Thyroid gland (tissue), 4 donors: ENCODE results near the gene FBP2. TPM values are rescaled to one million over a fixed set of nuclear protein-coding genes. Genes with fewer than 3 reads are reported as not detected.

ENCODE experiments used
- DNase-seq, 2 donors: peaks; one replicate each; pipeline ENCODE4 v3.0.0-alpha.2; 2019
- H3K27ac ChIP-seq, 3 donors: fragments of 200-600 bp; sonication (generic); 1 replicate in 2 of 3; 2 replicates in 1 of 3; pipeline ENCODE4 v1.5.1; 2016 to 2019; ENCODE audit warnings: mild to moderate bottlenecking in 1 of 3, moderate library complexity in 1 of 3
- H3K27me3 ChIP-seq: fragments of 200-600 bp; sonication (generic); one replicate; pipeline ENCODE4 v1.5.1; 2019
- H3K36me3 ChIP-seq, 2 donors: fragments of 200-600 bp; sonication (generic); one replicate each; pipeline ENCODE4 v1.5.1; 2016 to 2019
- H3K4me1 ChIP-seq, 2 donors: fragments of 200-600 bp; sonication (generic); one replicate each; pipeline ENCODE4 v1.5.1; 2017 to 2019
- H3K4me3 ChIP-seq, 3 donors: fragments of 200-600 bp; sonication (generic); replicated peaks in 1 of 3; 1 replicate in 2 of 3; 2 replicates in 1 of 3; pipeline ENCODE4 v1.5.1; 2016; ENCODE audit warnings: mild to moderate bottlenecking in 1 of 3
- H3K9me3 ChIP-seq: fragments of 200-600 bp; sonication (generic); one replicate; pipeline ENCODE4 v1.5.1; 2017
- CTCF ChIP-seq, 6 experiments: fragments of 200-600 bp in 3 of 6; fragments of 450-650 bp in 3 of 6; sonication (generic) in 3 of 6; IDR thresholded peaks; one replicate each; pipeline ENCODE4 v1.5.1; 2016 to 2019; ENCODE audit warnings: antibody characterized with exemption in 6 of 6, mild to moderate bottlenecking in 2 of 6, inconsistent platforms in 1 of 6, moderate library complexity in 1 of 6
- POLR2A ChIP-seq, 2 donors: fragments of 450-650 bp; IDR thresholded peaks; one replicate each; pipeline ENCODE4 v1.6.1; 2017; ENCODE audit warnings: antibody characterized with exemption in 2 of 2, mild to moderate bottlenecking in 2 of 2, moderate library complexity in 1 of 2
- WGBS, 2 donors: methylation state at CpG; one replicate each; pipeline ENCODE4 v1.1.5; 2017; 5-methylcytosine and 5-hydroxymethylcytosine counted together
- intact Hi-C: fragments of 100-400 bp; cut with DNase I; formaldehyde crosslinking; loops from one replicate; pipeline ENCODE4 v1.15.1; 2023
- total RNA-seq, 4 donors: library from RNA; depleted of rRNA; stranded (reverse); fragments of >200 nt; gene quantifications; one replicate each; pipeline ENCODE4 v1.2.3, GENCODE V29; 2016

The FBP2 gene
- total RNA-seq, 4 donors from 2014 or later = not detected

- 52 to 59% methylated on average over 5 of the region's 5 CpGs for WGBS, 2 donors
- peak; percentile 33 to 44 for DNase-seq
- H3K4me1 ChIP-seq = peaks cover 22 to 43% of the 10 kb centered on the region in 2 donors
- TF ChIP-seq CTCF (IDR thresholded peaks at IDR 0.05) (no peak), POLR2A (IDR thresholded peaks at IDR 0.05) (no peak)
- intact Hi-C loops = no loop called here
- H3K27ac ChIP-seq = peak overlapping the region; percentile 9 to 59 (median 39)
- H3K9me3 ChIP-seq = no peaks in the 10 kb centered on the region
- H3K27me3 ChIP-seq = no peaks in the 10 kb centered on the region
- H3K36me3 ChIP-seq = no peaks in the 10 kb centered on the region
- no peak overlapping the region for H3K4me3 ChIP-seq
Observed at GRCh38 chr9:94630833-94631232, 37.2 kb upstream of the FBP2 start.

DNA sequence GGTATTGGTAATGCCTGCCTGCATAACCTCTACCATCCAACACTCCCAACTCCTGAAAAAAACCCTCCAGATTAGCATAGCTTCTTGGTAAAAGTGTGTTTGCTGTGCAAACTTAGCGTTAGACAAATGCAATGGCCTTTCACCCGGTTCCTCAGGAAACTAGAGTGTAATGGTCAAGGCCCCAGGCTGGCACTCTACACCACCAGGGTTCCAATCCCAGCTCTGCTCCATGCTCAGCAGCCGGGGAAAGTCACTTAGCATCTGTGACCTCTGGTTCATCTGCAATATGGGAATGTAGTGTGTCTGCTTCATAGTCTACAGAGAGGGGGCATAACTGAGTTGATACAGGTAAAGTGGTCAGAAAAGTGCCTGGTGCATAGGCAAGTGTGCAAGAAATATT, 36.7 kb upstream of the FBP2 start:
- peak overlapping the region in 2 of 3 donors; percentile 12 to 59 for H3K27ac ChIP-seq
- WGBS, 2 donors = 71 to 80% methylated on average over 2 to 3 of the region's 3 CpGs

DNA sequence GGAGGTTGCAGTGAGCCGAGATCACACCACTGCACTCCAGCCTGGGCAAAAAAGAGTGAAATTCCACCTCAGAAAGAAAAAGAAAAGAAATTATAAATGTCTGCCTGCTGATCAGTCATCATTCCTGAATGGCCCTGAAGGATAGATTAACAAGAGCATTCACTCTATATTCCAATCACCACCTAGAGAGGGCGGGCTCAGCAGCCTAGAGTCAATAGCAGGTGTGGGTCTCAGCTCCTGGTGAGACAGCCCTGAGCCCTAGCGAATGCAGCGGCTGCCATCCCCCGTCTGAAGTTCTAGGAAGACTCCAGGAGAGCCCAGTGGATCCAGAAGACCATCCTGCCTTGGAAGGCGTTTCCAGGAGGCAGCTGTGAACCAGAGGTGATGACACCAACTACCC, 33.7 kb upstream of the FBP2 start:
- H3K4me3 ChIP-seq = no peak overlapping the region
- H3K9me3 ChIP-seq = no peaks in the 10 kb centered on the region
- no peak for DNase-seq
- no peaks in the 10 kb centered on the region for H3K27me3 ChIP-seq
- intact Hi-C loops = no loop called here
- TF ChIP-seq POLR2A (IDR thresholded peaks at IDR 0.05) (no peak), CTCF (IDR thresholded peaks at IDR 0.05) (no peak)
- WGBS, 2 donors = 87 to 92% methylated on average over 4 to 6 of the region's 6 CpGs
- no peaks in the 10 kb centered on the region for H3K36me3 ChIP-seq
- peaks cover 16 to 20% of the 10 kb centered on the region in 2 donors for H3K4me1 ChIP-seq
- H3K27ac ChIP-seq = no peak overlapping the region

More for the DNA sequence above, 36.7 kb upstream of the FBP2 start:
- TF ChIP-seq POLR2A (IDR thresholded peaks at IDR 0.05) (no peak), CTCF (IDR thresholded peaks at IDR 0.05) (no peak)
- Histone ChIP-seq H3K9me3 (no peaks in the 10 kb centered on the region), H3K4me1 (peaks cover 22 to 40% of the 10 kb centered on the region in 2 donors), H3K4me3 (no peak overlapping the region), H3K27me3 (no peaks in the 10 kb centered on the region), H3K36me3 (no peaks in the 10 kb centered on the region)
- no peak for DNase-seq
- intact Hi-C loops = no loop called here

DNA sequence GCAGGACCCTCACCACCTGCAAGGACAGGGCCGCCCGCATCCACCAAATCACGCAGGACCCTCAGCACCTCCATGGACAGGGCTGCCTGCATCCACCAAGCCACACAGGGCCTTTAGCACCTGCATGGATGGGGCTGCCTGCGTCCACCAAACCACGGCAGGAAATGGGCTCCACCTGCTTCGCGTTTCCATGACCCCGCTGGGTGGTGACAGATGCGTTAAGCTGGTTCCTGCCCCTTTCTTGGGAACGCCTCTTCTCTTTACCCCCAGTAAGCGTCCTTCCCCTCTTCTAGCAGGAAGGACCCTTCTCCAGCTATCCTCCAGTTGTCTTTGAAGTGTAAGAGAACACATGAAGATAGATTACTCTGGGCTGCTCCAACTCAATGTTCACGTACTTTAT, 32.2 kb upstream of the FBP2 start:
- H3K4me1 ChIP-seq = peaks cover 4 to 7% of the 10 kb centered on the region in 2 donors
- no peak overlapping the region for H3K4me3 ChIP-seq
- H3K9me3 ChIP-seq = no peaks in the 10 kb centered on the region
- no peak for DNase-seq
- no peaks in the 10 kb centered on the region for H3K36me3 ChIP-seq
- no peak overlapping the region for H3K27ac ChIP-seq
- intact Hi-C loops = no loop called here
- H3K27me3 ChIP-seq = no peaks in the 10 kb centered on the region
- WGBS, 2 donors = 77 to 84% methylated on average over 12 of the region's 12 CpGs
- TF ChIP-seq CTCF (IDR thresholded peaks at IDR 0.05) = no peak
- TF ChIP-seq POLR2A (IDR thresholded peaks at IDR 0.05) = no peak

DNA sequence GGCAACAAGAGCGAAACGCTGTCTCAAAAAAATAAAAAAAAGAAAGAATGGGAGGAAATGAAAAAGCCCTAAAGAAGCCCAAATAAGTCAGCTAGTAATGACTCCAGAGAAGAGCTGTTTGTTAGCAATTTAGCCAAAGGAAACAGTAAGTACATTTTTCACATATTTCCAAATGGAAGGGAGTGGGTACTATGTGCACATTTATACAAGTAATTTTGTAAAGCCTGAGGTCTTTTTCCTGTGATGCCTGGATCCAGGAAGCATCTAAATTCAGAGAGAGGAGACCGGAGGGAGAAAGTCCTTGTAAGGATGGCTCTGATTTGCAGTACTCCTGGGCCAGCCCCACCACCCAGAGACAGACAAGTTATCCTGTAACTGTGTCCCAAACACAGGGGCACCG, 31.0 kb upstream of the FBP2 start:
- DNase-seq = no peak
- TF ChIP-seq CTCF (IDR thresholded peaks at IDR 0.05) (no peak), POLR2A (IDR thresholded peaks at IDR 0.05) (no peak)
- Histone ChIP-seq H3K27ac (no peak overlapping the region), H3K4me1 (no peaks in the 10 kb centered on the region), H3K27me3 (no peaks in the 10 kb centered on the region), H3K4me3 (no peak overlapping the region), H3K36me3 (no peaks in the 10 kb centered on the region), H3K9me3 (no peaks in the 10 kb centered on the region)
- WGBS, 2 donors = 76 to 86% methylated on average over 4 of the region's 4 CpGs
- intact Hi-C loops = no loop called here
